ENCODE results near the gene FAM229A.
A peak's percentile ranks its signal among the peaks of the same experiment; 100 is the strongest.

The FAM229A gene

GRCh38 chr1:32373996-32374592 is 11.8 kb upstream of the FAM229A start:
- H3K4me3 ChIP-seq (ENCODE audit: low read length): no peak overlapping the region
- H3K4me2 ChIP-seq (ENCODE audit: low read length): no peak overlapping the region
- H3K36me3 ChIP-seq (ENCODE audit: insufficient read depth, low read length): peaks cover 63% of the 10 kb centered on the region
- no peaks in the 10 kb centered on the region for H3K27me3 ChIP-seq (ENCODE audit: control insufficient read depth, insufficient read depth, low read length)
- no peak overlapping the region for H3K9ac ChIP-seq (ENCODE audit: low read depth, low read length)
- H3K4me1 ChIP-seq (ENCODE audit: control insufficient read depth, insufficient read depth, low read length): no peaks in the 10 kb centered on the region
- H3K9me3 ChIP-seq (replicated peaks; ENCODE audit: low read length): no peaks in the 10 kb centered on the region

GRCh38 chr1:32372149-32372756 is 10.0 kb upstream of the FAM229A start:
- no peaks in the 10 kb centered on the region for H3K27me3 ChIP-seq (ENCODE audit: control insufficient read depth, insufficient read depth, low read length)
- no peaks in the 10 kb centered on the region for H3K9me3 ChIP-seq (replicated peaks; ENCODE audit: low read length)
- no peak overlapping the region for H3K4me3 ChIP-seq (ENCODE audit: low read length)
- H3K4me1 ChIP-seq (ENCODE audit: control insufficient read depth, insufficient read depth, low read length): no peaks in the 10 kb centered on the region
- no peak overlapping the region for H3K9ac ChIP-seq (ENCODE audit: low read depth, low read length)
- H3K36me3 ChIP-seq (ENCODE audit: insufficient read depth, low read length): peaks cover 64% of the 10 kb centered on the region
- no peak overlapping the region for H3K4me2 ChIP-seq (ENCODE audit: low read length)

DNA sequence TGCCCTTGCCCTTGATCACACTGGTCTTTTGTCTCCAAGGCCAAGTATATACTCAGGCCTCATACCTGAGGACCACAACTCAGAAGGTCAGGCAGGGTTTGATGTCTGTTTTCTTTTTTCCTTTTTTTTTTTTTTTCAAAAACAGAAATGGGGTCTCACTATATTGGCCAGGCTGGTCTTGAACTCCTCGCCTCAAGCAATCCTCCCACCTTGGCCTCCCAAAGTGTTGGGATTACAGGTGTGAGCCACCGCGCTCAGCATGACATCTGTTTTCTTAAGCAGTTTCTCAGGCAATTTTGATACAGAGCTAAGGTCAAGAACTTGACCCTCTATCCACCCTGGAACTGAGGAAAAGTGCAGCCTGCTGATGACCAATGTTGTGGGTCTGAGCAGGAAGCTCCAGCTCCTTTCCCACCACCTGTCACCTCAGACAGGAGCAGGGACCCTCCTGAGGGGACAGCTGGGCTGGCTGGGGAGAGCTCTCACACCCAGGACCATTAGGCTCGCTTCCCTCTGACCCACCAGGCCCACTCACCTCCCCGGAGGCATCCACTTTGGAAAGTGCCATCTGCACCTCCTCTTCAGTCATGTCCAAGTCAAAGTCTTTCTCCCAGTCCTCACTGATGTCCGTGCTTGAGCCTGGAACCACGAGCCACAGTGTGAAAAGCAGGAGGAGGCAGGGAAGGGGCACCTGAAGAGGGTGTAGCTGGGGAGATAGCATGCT is 5.8 kb upstream of the FAM229A start:
- no peaks in the 10 kb centered on the region for H3K27me3 ChIP-seq (ENCODE audit: control insufficient read depth, insufficient read depth, low read length)
- no peak overlapping the region for H3K4me3 ChIP-seq (ENCODE audit: low read length)
- peaks cover 65% of the 10 kb centered on the region for H3K36me3 ChIP-seq (ENCODE audit: insufficient read depth, low read length)
- no peak overlapping the region for H3K4me2 ChIP-seq (ENCODE audit: low read length)
- H3K4me1 ChIP-seq (ENCODE audit: control insufficient read depth, insufficient read depth, low read length): no peaks in the 10 kb centered on the region
- no peak overlapping the region for H3K9ac ChIP-seq (ENCODE audit: low read depth, low read length)
- no peaks in the 10 kb centered on the region for H3K9me3 ChIP-seq (replicated peaks; ENCODE audit: low read length)

- H3K4me1 ChIP-seq (ENCODE audit: control insufficient read depth, insufficient read depth, low read length): peaks cover 12% of the 10 kb centered on the region
- no peaks in the 10 kb centered on the region for H3K27me3 ChIP-seq (ENCODE audit: control insufficient read depth, insufficient read depth, low read length)
- H3K4me2 ChIP-seq (ENCODE audit: low read length): no peak overlapping the region
- no peak overlapping the region for H3K9ac ChIP-seq (ENCODE audit: low read depth, low read length)
- H3K36me3 ChIP-seq (ENCODE audit: insufficient read depth, low read length): peaks cover 53% of the 10 kb centered on the region
- H3K4me3 ChIP-seq (ENCODE audit: low read length): no peak overlapping the region
- no peaks in the 10 kb centered on the region for H3K9me3 ChIP-seq (replicated peaks; ENCODE audit: low read length)
Measured at GRCh38 chr1:32365445-32365844, 3.2 kb upstream of the FAM229A start.

GRCh38 chr1:32364836-32365235 is 2.6 kb upstream of the FAM229A start:
- Histone ChIP-seq H3K36me3 (ENCODE audit: insufficient read depth, low read length) (peaks cover 51% of the 10 kb centered on the region), H3K4me2 (ENCODE audit: low read length) (no peak overlapping the region), H3K9ac (ENCODE audit: low read depth, low read length) (no peak overlapping the region), H3K4me3 (ENCODE audit: low read length) (no peak overlapping the region), H3K9me3 (replicated peaks; ENCODE audit: low read length) (no peaks in the 10 kb centered on the region), H3K4me1 (ENCODE audit: control insufficient read depth, insufficient read depth, low read length) (peaks cover 12% of the 10 kb centered on the region), H3K27me3 (ENCODE audit: control insufficient read depth, insufficient read depth, low read length) (no peaks in the 10 kb centered on the region)

- Histone ChIP-seq H3K4me3 (ENCODE audit: low read length) (no peak overlapping the region), H3K4me2 (ENCODE audit: low read length) (no peak overlapping the region), H3K9me3 (replicated peaks; ENCODE audit: low read length) (no peaks in the 10 kb centered on the region), H3K9ac (ENCODE audit: low read depth, low read length) (no peak overlapping the region), H3K27me3 (ENCODE audit: control insufficient read depth, insufficient read depth, low read length) (no peaks in the 10 kb centered on the region), H3K4me1 (ENCODE audit: control insufficient read depth, insufficient read depth, low read length) (peaks cover 12% of the 10 kb centered on the region), H3K36me3 (ENCODE audit: insufficient read depth, low read length) (peaks cover 44% of the 10 kb centered on the region)
Measured at GRCh38 chr1:32363713-32364112, 1.4 kb upstream of the FAM229A start.

DNA sequence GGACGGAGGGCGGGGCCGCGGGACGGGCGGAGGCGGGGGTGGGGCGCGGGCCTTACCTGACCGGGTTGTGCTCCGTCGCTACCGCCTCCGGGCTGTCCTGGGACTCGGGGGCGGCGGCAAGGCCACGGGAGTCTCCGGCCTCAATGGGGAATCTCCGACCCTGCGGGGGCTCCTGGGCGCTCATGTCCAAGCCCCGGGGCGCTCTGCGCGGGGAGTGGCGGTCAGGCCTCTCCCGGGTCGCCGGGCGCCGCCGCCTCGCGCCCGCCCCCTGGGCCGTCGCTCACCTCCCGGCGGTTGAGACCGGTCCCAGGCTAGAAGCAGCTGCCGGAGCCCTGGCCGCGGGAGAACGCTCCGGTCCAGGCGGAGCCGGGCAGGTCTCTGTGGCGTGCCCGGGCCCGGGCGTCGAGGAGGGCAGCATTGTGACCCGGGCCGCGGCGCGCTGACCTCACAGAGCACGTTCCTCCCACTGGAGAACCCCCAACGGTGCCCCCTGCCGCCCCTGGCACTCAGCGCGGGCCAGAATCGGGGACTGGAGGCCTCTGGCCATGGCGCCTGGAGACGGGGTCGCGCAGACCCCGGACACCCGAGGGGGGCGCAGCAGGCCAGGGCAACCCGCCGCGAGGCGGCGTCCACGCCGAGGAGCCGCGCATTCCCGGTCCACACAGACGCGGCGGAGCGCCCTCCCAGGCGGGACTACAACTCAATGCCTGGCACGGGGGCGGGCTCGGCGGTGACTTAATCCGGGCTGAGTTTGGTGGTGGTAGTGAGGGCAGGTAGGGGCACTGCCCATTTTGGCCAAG is 411 bp downstream of the FAM229A start:
- Histone ChIP-seq H3K9ac (ENCODE audit: low read depth, low read length) (peak overlapping the region; percentile 66), H3K36me3 (ENCODE audit: insufficient read depth, low read length) (peaks cover 27% of the 10 kb centered on the region), H3K4me1 (ENCODE audit: control insufficient read depth, insufficient read depth, low read length) (peaks cover 12% of the 10 kb centered on the region), H3K9me3 (replicated peaks; ENCODE audit: low read length) (no peaks in the 10 kb centered on the region), H3K4me2 (ENCODE audit: low read length) (peak overlapping the region; percentile 92), H3K27me3 (ENCODE audit: control insufficient read depth, insufficient read depth, low read length) (no peaks in the 10 kb centered on the region), H3K4me3 (ENCODE audit: low read length) (peak overlapping the region; percentile 63)

GRCh38 chr1:32361308-32361673 is 994 bp downstream of the FAM229A start:
- Histone ChIP-seq H3K4me1 (ENCODE audit: control insufficient read depth, insufficient read depth, low read length) (peaks cover 12% of the 10 kb centered on the region), H3K36me3 (ENCODE audit: insufficient read depth, low read length) (peaks cover 22% of the 10 kb centered on the region), H3K9ac (ENCODE audit: low read depth, low read length) (no peak overlapping the region), H3K27me3 (ENCODE audit: control insufficient read depth, insufficient read depth, low read length) (no peaks in the 10 kb centered on the region), H3K4me2 (ENCODE audit: low read length) (no peak overlapping the region), H3K4me3 (ENCODE audit: low read length) (no peak overlapping the region), H3K9me3 (replicated peaks; ENCODE audit: low read length) (no peaks in the 10 kb centered on the region)

DNA sequence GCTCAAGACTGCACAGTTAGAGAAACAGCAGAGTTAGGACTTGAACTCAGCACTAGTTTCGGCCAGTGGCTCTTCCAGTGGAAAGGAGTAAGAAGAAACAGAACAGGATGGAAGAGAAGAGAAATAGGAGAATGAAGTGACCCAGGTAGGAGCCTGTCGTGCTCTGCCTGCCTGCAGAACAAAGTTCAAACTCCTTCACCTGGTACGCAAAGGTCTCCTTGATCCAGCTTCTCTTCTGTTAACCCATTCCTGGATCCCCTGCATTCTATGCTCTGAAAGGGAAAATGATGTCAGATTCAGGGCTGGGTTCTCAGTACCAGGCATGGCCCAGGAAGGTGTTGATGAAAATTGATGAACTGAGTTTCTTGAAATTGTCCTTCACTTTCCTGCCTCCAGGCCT is 3.9 kb downstream of the FAM229A start:
- Histone ChIP-seq H3K9me3 (replicated peaks; ENCODE audit: low read length) (no peaks in the 10 kb centered on the region), H3K27me3 (ENCODE audit: control insufficient read depth, insufficient read depth, low read length) (no peaks in the 10 kb centered on the region), H3K4me1 (ENCODE audit: control insufficient read depth, insufficient read depth, low read length) (peaks cover 20% of the 10 kb centered on the region), H3K4me3 (ENCODE audit: low read length) (no peak overlapping the region), H3K9ac (ENCODE audit: low read depth, low read length) (no peak overlapping the region), H3K4me2 (ENCODE audit: low read length) (no peak overlapping the region), H3K36me3 (ENCODE audit: insufficient read depth, low read length) (peaks cover 11% of the 10 kb centered on the region)

- Histone ChIP-seq H3K27me3 (ENCODE audit: control insufficient read depth, insufficient read depth, low read length) (no peaks in the 10 kb centered on the region), H3K9ac (ENCODE audit: low read depth, low read length) (no peak overlapping the region), H3K9me3 (replicated peaks; ENCODE audit: low read length) (no peaks in the 10 kb centered on the region), H3K4me2 (ENCODE audit: low read length) (no peak overlapping the region), H3K4me3 (ENCODE audit: low read length) (no peak overlapping the region), H3K4me1 (ENCODE audit: control insufficient read depth, insufficient read depth, low read length) (peaks cover 28% of the 10 kb centered on the region), H3K36me3 (ENCODE audit: insufficient read depth, low read length) (peaks cover 7% of the 10 kb centered on the region)
Measured at GRCh38 chr1:32357614-32358013, 4.7 kb downstream of the FAM229A start.

DNA sequence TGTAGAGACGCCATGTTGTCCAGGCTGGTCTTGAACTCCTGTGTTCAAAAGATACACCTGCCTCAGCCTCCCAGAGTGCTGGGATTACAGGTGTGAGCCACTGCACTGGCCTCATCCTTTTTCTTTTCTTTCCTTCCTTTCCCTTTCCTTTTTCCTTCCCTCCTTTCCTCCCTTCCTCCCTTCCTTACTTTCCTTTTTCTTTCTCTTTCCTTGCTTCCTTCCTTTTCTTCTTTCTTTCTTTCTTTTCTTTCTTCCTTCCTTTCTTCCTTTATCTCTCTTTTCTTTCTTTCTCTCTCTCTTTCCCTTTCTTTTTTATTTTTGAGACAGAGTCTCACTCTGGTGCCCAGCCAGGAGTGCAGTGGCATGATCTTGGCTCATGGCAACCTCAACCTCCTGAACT is 5.8 kb downstream of the FAM229A start:
- H3K36me3 ChIP-seq (ENCODE audit: insufficient read depth, low read length): peaks cover 7% of the 10 kb centered on the region
- H3K4me2 ChIP-seq (ENCODE audit: low read length): no peak overlapping the region
- no peaks in the 10 kb centered on the region for H3K27me3 ChIP-seq (ENCODE audit: control insufficient read depth, insufficient read depth, low read length)
- no peak overlapping the region for H3K9ac ChIP-seq (ENCODE audit: low read depth, low read length)
- no peaks in the 10 kb centered on the region for H3K9me3 ChIP-seq (replicated peaks; ENCODE audit: low read length)
- no peak overlapping the region for H3K4me3 ChIP-seq (ENCODE audit: low read length)
- H3K4me1 ChIP-seq (ENCODE audit: control insufficient read depth, insufficient read depth, low read length): peaks cover 26% of the 10 kb centered on the region
